CD14-positive monocyte (primary cell): ENCODE measurements around the gene ARPC5L. TPM values are rescaled to one million over a fixed set of nuclear protein-coding genes. Genes with fewer than 3 reads are reported as not detected.

Source experiments
- DNase-seq, 3 donors: peaks; one replicate each; pipeline ENCODE4 v3.0.0-alpha.2; 2011 to 2022
- H2AFZ ChIP-seq: 2 replicates; pipeline ENCODE4 v1.6.0; 2012; ENCODE audit warnings: mild to moderate bottlenecking, low read depth, low read length, inconsistent platforms; ENCODE audit not compliant: insufficient read depth, poor library complexity, severe bottlenecking
- H3K27ac ChIP-seq, 2 donors: 1 replicate in 1 of 2; 2 replicates in 1 of 2; pipeline ENCODE4 v1.5.1; 2012 to 2013; ENCODE audit warnings: low read length in 2 of 2, control low read depth in 1 of 2, inconsistent platforms in 1 of 2, low read depth in 1 of 2, mild to moderate bottlenecking in 1 of 2
- H3K27me3 ChIP-seq, 2 donors: one replicate each; pipeline versions ENCODE4 v1.6.0 to v1.6.1; 2011 to 2013; ENCODE audit warnings: low read length in 2 of 2; ENCODE audit not compliant: control insufficient read depth in 2 of 2, insufficient read depth in 2 of 2
- H3K36me3 ChIP-seq, 2 donors: replicated peaks in 1 of 2; 1 replicate in 1 of 2; 2 replicates in 1 of 2; pipeline versions ENCODE4 v1.5.1 to v1.6.1; 2012 to 2013; ENCODE audit warnings: low read length in 2 of 2, control low read depth in 1 of 2, inconsistent platforms in 1 of 2, mild to moderate bottlenecking in 1 of 2; ENCODE audit not compliant: insufficient read depth in 2 of 2, control insufficient read depth in 1 of 2
- H3K4me1 ChIP-seq, 2 donors: 1 replicate in 1 of 2; 2 replicates in 1 of 2; pipeline versions ENCODE4 v1.5.1 to v1.6.1; 2012 to 2013; ENCODE audit warnings: low read length in 2 of 2, control low read depth in 1 of 2, inconsistent platforms in 1 of 2, mild to moderate bottlenecking in 1 of 2, moderate library complexity in 1 of 2; ENCODE audit not compliant: insufficient read depth in 2 of 2, control insufficient read depth in 1 of 2
- H3K4me2 ChIP-seq: replicated peaks from 2 replicates; pipeline ENCODE3; 2012; ENCODE audit warnings: low read length, moderate library complexity, mild to moderate bottlenecking; ENCODE audit not compliant: poor library complexity, severe bottlenecking; ENCODE audit errors: extremely low read depth
- H3K4me3 ChIP-seq, 3 experiments: fragments of 200-600 bp in 1 of 3; sonication (generic) in 1 of 3; replicated peaks in 1 of 3; 1 replicate in 2 of 3; 2 replicates in 1 of 3; pipeline ENCODE4 v1.5.1; 2011 to 2013; ENCODE audit warnings: low read length in 3 of 3, mild to moderate bottlenecking in 3 of 3, control low read depth in 2 of 3, low read depth in 2 of 3, inconsistent platforms in 1 of 3, moderate library complexity in 1 of 3
- H3K79me2 ChIP-seq: 2 replicates; pipeline ENCODE4 v1.6.0; 2012; ENCODE audit warnings: mild to moderate bottlenecking, control low read depth, inconsistent platforms, low read length, moderate library complexity; ENCODE audit not compliant: insufficient read depth
- H3K9ac ChIP-seq: 2 replicates; pipeline ENCODE4 v1.6.0; 2017; ENCODE audit warnings: low read length, mild to moderate bottlenecking; ENCODE audit not compliant: insufficient read depth, poor library complexity, severe bottlenecking
- H3K9me3 ChIP-seq, 2 donors: replicated peaks in 1 of 2; 1 replicate in 1 of 2; 2 replicates in 1 of 2; pipeline versions ENCODE4 v1.5.1 to v1.6.1; 2012 to 2013; ENCODE audit warnings: low read length in 2 of 2, control low read depth in 1 of 2; ENCODE audit not compliant: control insufficient read depth in 1 of 2, insufficient read depth in 1 of 2
- H4K20me1 ChIP-seq: 2 replicates; pipeline ENCODE4 v1.6.0; 2012; ENCODE audit warnings: mild to moderate bottlenecking, low read length, control low read depth, moderate library complexity; ENCODE audit not compliant: insufficient read depth
- H3K27ac Mint-ChIP-seq, 7 donors: one replicate each; pipeline ENCODE4 v1.8.0; 2020; ENCODE audit warnings: mild to moderate bottlenecking in 7 of 7, mixed read lengths in 7 of 7, moderate library complexity in 6 of 7, inconsistent platforms in 2 of 7
- H3K27me3 Mint-ChIP-seq, 3 donors: one replicate each; pipeline ENCODE4 v1.8.0; 2021 to 2022; ENCODE audit warnings: low read depth in 3 of 3, mild to moderate bottlenecking in 3 of 3, mixed read lengths in 3 of 3, moderate library complexity in 3 of 3, inconsistent platforms in 1 of 3
- H3K36me3 Mint-ChIP-seq, 2 donors: one replicate each; pipeline ENCODE4 v1.8.0; 2020; ENCODE audit warnings: mixed read lengths in 2 of 2, inconsistent platforms in 1 of 2, mild to moderate bottlenecking in 1 of 2
- H3K4me1 Mint-ChIP-seq: one replicate; pipeline ENCODE4 v1.8.0; 2020; ENCODE audit warnings: mild to moderate bottlenecking, mixed read lengths
- H3K4me3 Mint-ChIP-seq, 2 donors: one replicate each; pipeline ENCODE4 v1.8.0; 2020; ENCODE audit warnings: mild to moderate bottlenecking in 2 of 2, mixed read lengths in 2 of 2, moderate library complexity in 1 of 2
- H3K9me3 Mint-ChIP-seq, 7 donors: one replicate each; pipeline ENCODE4 v1.8.0; 2020 to 2022; ENCODE audit warnings: mixed read lengths in 7 of 7, mild to moderate bottlenecking in 6 of 7, moderate library complexity in 6 of 7, inconsistent platforms in 2 of 7
- CTCF ChIP-seq: fragments of 200-600 bp; IDR thresholded peaks from one replicate; pipeline ENCODE4 v1.8.0; 2022; ENCODE audit warnings: antibody characterized with exemption, mild to moderate bottlenecking
- WGBS: methylation state at CpG from one replicate; pipeline ENCODE4 v1.1.5; 2013; ENCODE audit warnings: missing lambda C conversion rate; ENCODE audit not compliant: insufficient coverage; 5-methylcytosine and 5-hydroxymethylcytosine counted together
- intact Hi-C, 2 donors: fragments of 100-400 bp; cut with micrococcal nuclease; formaldehyde crosslinking; loops; one replicate each; pipeline versions ENCODE4 v1.15.0 to v1.15.1; 2023
- polyA plus RNA-seq, 3 donors: library from polyadenylated mRNA; depleted of rRNA in 1 of 3; unstranded in 2 of 3; stranded (reverse) in 1 of 3; fragments of 300-500 nt in 2 of 3; fragments of >200 nt in 1 of 3; fragmentation: Illumina TruSeq in 2 of 3; gene quantifications; 1 replicate in 2 of 3; 2 replicates in 1 of 3; pipeline ENCODE4 v1.2.3, GENCODE V29; 2012 to 2021

Gene ARPC5L
- polyA plus RNA-seq, 3 donors = 16.0 to 35.2 (median 20.7) TPM

GRCh38 chr9:124853605-124854143, 8.3 kb upstream of the ARPC5L start:
- peak overlapping the region; percentile 85 for H2AFZ ChIP-seq
- 78% methylated on average over 7 of the region's 11 CpGs for whole genome bisulfite sequencing
- Mint-ChIP-seq H3K9me3 (no peaks in the 10 kb centered on the region), H3K4me1 (peaks cover 8% of the 10 kb centered on the region), H3K27me3 (peaks cover 6 to 13% (median 6%) of the 10 kb centered on the region in 3 donors), H3K36me3 (peaks cover 18 to 21% of the 10 kb centered on the region in 2 donors), H3K27ac (peak overlapping the region in 1 of 7 donors; percentile 30), H3K4me3 (peak overlapping the region; percentile 47 to 89)
- H3K9me3 ChIP-seq = no peaks in the 10 kb centered on the region
- H3K27ac ChIP-seq = no peak overlapping the region
- H3K27me3 ChIP-seq = no peaks in the 10 kb centered on the region
- intact Hi-C loops = loop anchor here (1.0 to 5.0 kb wide), 5 partner anchors 79 to 236 kb away; no protein-coding TSS in a partner anchor
- peak in 1 of 3 donors; percentile 6 for DNase-seq
- peak overlapping the region; percentile 44 for H3K9ac ChIP-seq
- peaks cover 3% of the 10 kb centered on the region for H3K79me2 ChIP-seq
- peaks cover 28% of the 10 kb centered on the region for H4K20me1 ChIP-seq
- H3K4me2 ChIP-seq = peak overlapping the region; percentile 90
- peaks cover 7 to 13% of the 10 kb centered on the region in 2 donors for H3K4me1 ChIP-seq
- TF ChIP-seq CTCF = no peak
- H3K4me3 ChIP-seq = peak overlapping the region in 1 of 3 experiments; percentile 73
- H3K36me3 ChIP-seq = peaks cover 20 to 21% of the 10 kb centered on the region in 2 donors

GRCh38 chr9:124854161-124854560, 7.8 kb upstream of the ARPC5L start:
- Mint-ChIP-seq H3K36me3 (peaks cover 23 to 26% of the 10 kb centered on the region in 2 donors), H3K4me3 (peak overlapping the region; percentile 15 to 47), H3K27ac (peak overlapping the region in 1 of 7 donors; percentile 30), H3K27me3 (peaks cover 6 to 13% (median 8%) of the 10 kb centered on the region in 3 donors), H3K9me3 (no peaks in the 10 kb centered on the region), H3K4me1 (peaks cover 8% of the 10 kb centered on the region)
- no peak for TF ChIP-seq CTCF
- no peaks in the 10 kb centered on the region for H3K9me3 ChIP-seq
- no peak for DNase-seq
- H3K27me3 ChIP-seq = no peaks in the 10 kb centered on the region
- no peak overlapping the region for H3K4me3 ChIP-seq
- peaks cover 5% of the 10 kb centered on the region for H3K79me2 ChIP-seq
- H3K4me1 ChIP-seq = peaks cover 7 to 13% of the 10 kb centered on the region in 2 donors
- no peak overlapping the region for H2AFZ ChIP-seq
- H3K9ac ChIP-seq = no peak overlapping the region
- H4K20me1 ChIP-seq = peaks cover 33% of the 10 kb centered on the region
- no peak overlapping the region for H3K27ac ChIP-seq
- 88% methylated on average over 2 of the region's 8 CpGs for WGBS
- intact Hi-C loops = loop anchor here (5.0 kb wide), 2 partner anchors 142 to 237 kb away; no protein-coding TSS in a partner anchor
- H3K36me3 ChIP-seq = peaks cover 25 to 26% of the 10 kb centered on the region in 2 donors
- H3K4me2 ChIP-seq = no peak overlapping the region
